ENCODE measurements around the gene CABLES2.

CABLES2 gene

GRCh38 chr20:62344092-62344491, 63.0 kb downstream of the CABLES2 start:
- no peak overlapping the region for H3K4me3 ChIP-seq (ENCODE audit: low read depth, low read length, poor library complexity, severe bottlenecking)
- no peak overlapping the region for H2AFZ ChIP-seq (ENCODE audit: low read length)
- no peaks in the 10 kb centered on the region; the same call in 1 of the 2 replicates for H3K36me3 ChIP-seq (ENCODE audit: insufficient read depth, low read length)
- H3K27ac ChIP-seq (ENCODE audit: low read depth, low read length, poor library complexity, severe bottlenecking), result no peak overlapping the region
- H3K27me3 ChIP-seq (ENCODE audit: insufficient read depth, low read length), result no peaks in the 10 kb centered on the region; the same call in 1 of the 2 replicates
- H4K20me1 ChIP-seq (ENCODE audit: insufficient read depth, low read length), result no peaks in the 10 kb centered on the region
- peaks cover 5% of the 10 kb centered on the region; the same call in 1 of the 2 replicates for H3F3A ChIP-seq (ENCODE audit: insufficient read depth, low read length)
- H3K4me2 ChIP-seq (ENCODE audit: low read length), result no peak overlapping the region
- H3K79me2 ChIP-seq (ENCODE audit: insufficient read depth, low read length), result no peaks in the 10 kb centered on the region
- peaks cover 4% of the 10 kb centered on the region for H3K9me3 ChIP-seq (ENCODE audit: low read length)
- peaks cover 28% of the 10 kb centered on the region for H3K4me1 ChIP-seq (ENCODE audit: insufficient read depth, low read length, severe bottlenecking)
- TF ChIP-seq EZH2 (IDR thresholded peaks at IDR 0.05; ENCODE audit: borderline replicate concordance, low read length), result no peak
- TF ChIP-seq, protein P1, sequence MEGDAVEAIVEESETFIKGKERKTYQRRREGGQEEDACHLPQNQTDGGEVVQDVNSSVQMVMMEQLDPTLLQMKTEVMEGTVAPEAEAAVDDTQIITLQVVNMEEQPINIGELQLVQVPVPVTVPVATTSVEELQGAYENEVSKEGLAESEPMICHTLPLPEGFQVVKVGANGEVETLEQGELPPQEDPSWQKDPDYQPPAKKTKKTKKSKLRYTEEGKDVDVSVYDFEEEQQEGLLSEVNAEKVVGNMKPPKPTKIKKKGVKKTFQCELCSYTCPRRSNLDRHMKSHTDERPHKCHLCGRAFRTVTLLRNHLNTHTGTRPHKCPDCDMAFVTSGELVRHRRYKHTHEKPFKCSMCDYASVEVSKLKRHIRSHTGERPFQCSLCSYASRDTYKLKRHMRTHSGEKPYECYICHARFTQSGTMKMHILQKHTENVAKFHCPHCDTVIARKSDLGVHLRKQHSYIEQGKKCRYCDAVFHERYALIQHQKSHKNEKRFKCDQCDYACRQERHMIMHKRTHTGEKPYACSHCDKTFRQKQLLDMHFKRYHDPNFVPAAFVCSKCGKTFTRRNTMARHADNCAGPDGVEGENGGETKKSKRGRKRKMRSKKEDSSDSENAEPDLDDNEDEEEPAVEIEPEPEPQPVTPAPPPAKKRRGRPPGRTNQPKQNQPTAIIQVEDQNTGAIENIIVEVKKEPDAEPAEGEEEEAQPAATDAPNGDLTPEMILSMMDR (IDR thresholded peaks at IDR 0.05; ENCODE audit: low read length), result no peak
- no peaks in the 10 kb centered on the region for H3K9me2 ChIP-seq (ENCODE audit: low read depth, low read length)
- H3K9ac ChIP-seq (ENCODE audit: low read length), result no peak overlapping the region

DNA sequence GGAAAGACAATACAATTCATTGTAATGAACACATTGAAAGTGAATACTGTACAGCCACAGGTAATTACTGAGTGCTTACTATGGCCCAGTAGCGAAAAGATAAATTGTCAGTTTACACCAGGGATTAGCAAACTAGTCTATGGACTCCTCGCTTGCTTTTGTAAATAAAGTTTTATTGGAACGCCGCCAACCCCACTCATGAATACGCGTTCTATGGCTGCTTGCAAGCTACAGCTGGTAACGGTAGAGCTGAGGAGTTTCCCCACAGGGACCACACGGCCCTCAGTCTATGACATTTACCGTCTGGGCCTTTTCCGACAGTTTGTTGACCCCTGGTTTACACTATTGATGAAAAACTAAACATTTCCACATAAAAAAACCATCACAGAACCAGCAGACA, 64.2 kb downstream of the CABLES2 start:
- H3K27ac ChIP-seq (ENCODE audit: low read depth, low read length, poor library complexity, severe bottlenecking), result no peak overlapping the region
- H3K4me2 ChIP-seq (ENCODE audit: low read length), result no peak overlapping the region
- H3K9me2 ChIP-seq (ENCODE audit: low read depth, low read length), result no peaks in the 10 kb centered on the region
- peaks cover 40% of the 10 kb centered on the region for H3K4me1 ChIP-seq (ENCODE audit: insufficient read depth, low read length, severe bottlenecking)
- no peak overlapping the region for H3K4me3 ChIP-seq (ENCODE audit: low read depth, low read length, poor library complexity, severe bottlenecking)
- H3K27me3 ChIP-seq (ENCODE audit: insufficient read depth, low read length), result no peaks in the 10 kb centered on the region; the same call in 1 of the 2 replicates
- no peaks in the 10 kb centered on the region for H3K79me2 ChIP-seq (ENCODE audit: insufficient read depth, low read length)
- H4K20me1 ChIP-seq (ENCODE audit: insufficient read depth, low read length), result no peaks in the 10 kb centered on the region
- H3K36me3 ChIP-seq (ENCODE audit: insufficient read depth, low read length), result no peaks in the 10 kb centered on the region; the same call in 1 of the 2 replicates
- H3F3A ChIP-seq (ENCODE audit: insufficient read depth, low read length), result peaks cover 5% of the 10 kb centered on the region
- TF ChIP-seq, protein P1 (IDR thresholded peaks at IDR 0.05; ENCODE audit: low read length), result no peak
- no peak for TF ChIP-seq EZH2 (IDR thresholded peaks at IDR 0.05; ENCODE audit: borderline replicate concordance, low read length)
- peaks cover 4% of the 10 kb centered on the region for H3K9me3 ChIP-seq (ENCODE audit: low read length)
- no peak overlapping the region for H3K9ac ChIP-seq (ENCODE audit: low read length)
- no peak overlapping the region for H2AFZ ChIP-seq (ENCODE audit: low read length)

DNA sequence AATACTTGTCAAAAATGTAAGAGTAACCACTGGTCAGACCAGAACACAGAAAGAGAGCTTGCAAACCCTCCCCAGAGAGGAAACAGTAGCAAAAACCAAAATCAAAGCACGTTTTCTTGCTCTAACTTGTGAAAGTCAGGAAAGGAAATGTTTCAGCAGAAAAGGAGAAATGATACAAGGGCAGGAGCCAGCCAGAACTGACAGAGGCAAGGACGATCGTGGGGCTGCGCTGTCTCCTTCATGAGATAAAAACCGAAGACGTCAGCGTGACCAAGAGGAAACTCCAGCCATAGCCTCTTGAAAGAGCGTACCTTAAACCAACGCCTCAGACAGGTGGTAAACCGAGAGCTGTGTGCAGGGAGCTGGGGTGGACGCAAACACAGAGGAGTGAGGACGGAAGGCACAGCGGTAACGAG, 67.4 kb downstream of the CABLES2 start:
- H3K4me1 ChIP-seq (ENCODE audit: insufficient read depth, low read length, severe bottlenecking), result peaks cover 59% of the 10 kb centered on the region
- TF ChIP-seq, protein P1 (IDR thresholded peaks at IDR 0.05; ENCODE audit: low read length), result no peak
- peak overlapping the region; percentile 28 for H3K9ac ChIP-seq (ENCODE audit: low read length)
- no peaks in the 10 kb centered on the region for H4K20me1 ChIP-seq (ENCODE audit: insufficient read depth, low read length)
- H3K27ac ChIP-seq (ENCODE audit: low read depth, low read length, poor library complexity, severe bottlenecking), result peak overlapping the region; percentile 89
- no peaks in the 10 kb centered on the region for H3K79me2 ChIP-seq (ENCODE audit: insufficient read depth, low read length)
- no peaks in the 10 kb centered on the region; the same call in 1 of the 2 replicates for H3K27me3 ChIP-seq (ENCODE audit: insufficient read depth, low read length)
- no peaks in the 10 kb centered on the region; the same call in 1 of the 2 replicates for H3K36me3 ChIP-seq (ENCODE audit: insufficient read depth, low read length)
- H3F3A ChIP-seq (ENCODE audit: insufficient read depth, low read length), result peaks cover 5% of the 10 kb centered on the region
- H3K9me3 ChIP-seq (ENCODE audit: low read length), result peaks cover 4% of the 10 kb centered on the region
- H2AFZ ChIP-seq (ENCODE audit: low read length), result no peak overlapping the region
- peak overlapping the region; percentile 63 for H3K4me2 ChIP-seq (ENCODE audit: low read length)
- H3K9me2 ChIP-seq (ENCODE audit: low read depth, low read length), result no peaks in the 10 kb centered on the region
- H3K4me3 ChIP-seq (ENCODE audit: low read depth, low read length, poor library complexity, severe bottlenecking), result peak overlapping the region; percentile 46

All from OCI-LY1 (cell line).